Measurements from ENCODE around the gene COL25A1. TPM values are rescaled to one million over a fixed set of nuclear protein-coding genes. Genes with fewer than 3 reads are reported as not detected.
"Not testable (repeated sequence)": the region's sequence is repeated elsewhere in the genome, so short reads cannot be mapped to it uniquely, and the experiment has no call there.

COL25A1 gene
- total RNA-seq, 1 experiment from 2014 or later = 4.2 TPM

- Mint-ChIP-seq H3K27ac (no peak overlapping the region; a peak in 1 of 7 replicates), H3K9me3 (no peaks in the 10 kb centered on the region), H3K27me3 (ENCODE audit: low read depth) (no peaks in the 10 kb centered on the region), H3K4me3 (no peak overlapping the region), H3K36me3 (ENCODE audit: insufficient read depth in 1 of 3, low read depth in 3 of 3) (no peaks in the 10 kb centered on the region), H3K4me1 (peaks cover 44 to 47% of the 10 kb centered on the region in 2 experiments)
- H3T11ph ChIP-seq (ENCODE audit: low read length) = no peak overlapping the region
- H3K18ac ChIP-seq (ENCODE audit: insufficient read length, low read depth, low read length) = no peak overlapping the region
- no peaks in the 10 kb centered on the region for H3K79me1 ChIP-seq (ENCODE audit: insufficient read depth, low read depth, low read length, poor library complexity, severe bottlenecking)
- H2BK5ac ChIP-seq (ENCODE audit: insufficient read length, low read length) = no peak overlapping the region
- no peak overlapping the region for H2AFZ ChIP-seq (ENCODE audit: low read length)
- no peaks in the 10 kb centered on the region for H4K20me1 ChIP-seq (ENCODE audit: control insufficient read depth, insufficient read depth, insufficient read length)
- no peak overlapping the region for H3K14ac ChIP-seq (ENCODE audit: insufficient read depth, low read length)
- no peaks in the 10 kb centered on the region for H3K27me3 ChIP-seq (ENCODE audit: insufficient read depth, low read length)
- no peak overlapping the region for H3K4ac ChIP-seq (ENCODE audit: low read depth, low read length)
- no peak overlapping the region for H2BK12ac ChIP-seq (ENCODE audit: insufficient read length, low read depth, low read length)
- H2BK15ac ChIP-seq (ENCODE audit: low read depth, low read length) = no peak overlapping the region
- H2BK120ac ChIP-seq (ENCODE audit: low read depth, low read length, poor library complexity, severe bottlenecking) = no peak overlapping the region
- no peak overlapping the region for H3K27ac ChIP-seq (ENCODE audit: insufficient read length, low read depth, low read length)
- H2AK5ac ChIP-seq (ENCODE audit: insufficient read length, low read length) = no peak overlapping the region
- H3K79me2 ChIP-seq (ENCODE audit: insufficient read depth, low read length) = no peaks in the 10 kb centered on the region
- no peaks in the 10 kb centered on the region for H3K23me2 ChIP-seq (ENCODE audit: insufficient read length, low read depth, low read length, poor library complexity, severe bottlenecking)
- no peak overlapping the region for H4K8ac ChIP-seq (replicated peaks; ENCODE audit: insufficient read length, low read depth, low read length)
- no peak overlapping the region for H4K91ac ChIP-seq (ENCODE audit: insufficient read length, low read depth, low read length)
- no peak overlapping the region for H3K56ac ChIP-seq (ENCODE audit: insufficient read length, low read depth, low read length)
- no peak for TF ChIP-seq CTCF (conservative IDR thresholded peaks at IDR 0.05)
- no peak overlapping the region for H2BK20ac ChIP-seq (ENCODE audit: low read depth, low read length, poor library complexity, severe bottlenecking)
- no peak overlapping the region for H3K9ac ChIP-seq (ENCODE audit: extremely low read depth, insufficient read length, low read length)
- no peaks in the 10 kb centered on the region; the same call in 1 of the 2 replicates for H3K4me1 ChIP-seq (ENCODE audit: insufficient read depth, low read length)
- no peak overlapping the region for H4K5ac ChIP-seq (ENCODE audit: insufficient read length, low read depth, low read length)
- H3K23ac ChIP-seq (ENCODE audit: insufficient read length, low read depth, low read length) = no peak overlapping the region
- no peak for DNase-seq
- WGBS (ENCODE audit: extremely low coverage, insufficient read length, low lambda C conversion rate) = no CpG with 5 or more reads among the region's 1 CpG
- no peaks in the 10 kb centered on the region for H3K9me3 ChIP-seq (ENCODE audit: control insufficient read depth, low read depth, low read length)
- no peak overlapping the region for H3K4me2 ChIP-seq (ENCODE audit: insufficient read depth, insufficient read length, low read length)
These were observed 427.7 kb downstream of the COL25A1 start for GRCh38 chr4:108874806-108875205.

GRCh38 chr4:108869970-108870369 is 432.5 kb downstream of the COL25A1 start:
- H3K27me3 Mint-ChIP-seq (ENCODE audit: low read depth); H4K5ac ChIP-seq (ENCODE audit: insufficient read length, low read depth, low read length); H3K4me1 ChIP-seq (ENCODE audit: insufficient read depth, low read length); H3K18ac ChIP-seq (ENCODE audit: insufficient read length, low read depth, low read length); H3K27ac Mint-ChIP-seq; H3K9ac ChIP-seq (ENCODE audit: extremely low read depth, insufficient read length, low read length); H4K91ac ChIP-seq (ENCODE audit: insufficient read length, low read depth, low read length); H2BK12ac ChIP-seq (ENCODE audit: insufficient read length, low read depth, low read length); H4K20me1 ChIP-seq (ENCODE audit: control insufficient read depth, insufficient read depth, insufficient read length); H3K23ac ChIP-seq (ENCODE audit: insufficient read length, low read depth, low read length); H3K36me3 Mint-ChIP-seq (ENCODE audit: insufficient read depth in 1 of 3, low read depth in 3 of 3); H3K56ac ChIP-seq (ENCODE audit: insufficient read length, low read depth, low read length); H3K4ac ChIP-seq (ENCODE audit: low read depth, low read length); H2BK120ac ChIP-seq (ENCODE audit: low read depth, low read length, poor library complexity, severe bottlenecking); H3K79me1 ChIP-seq (ENCODE audit: insufficient read depth, low read depth, low read length, poor library complexity, severe bottlenecking); H3T11ph ChIP-seq (ENCODE audit: low read length); H2BK15ac ChIP-seq (ENCODE audit: low read depth, low read length); H3K9me3 Mint-ChIP-seq; H2BK20ac ChIP-seq (ENCODE audit: low read depth, low read length, poor library complexity, severe bottlenecking); H2AK5ac ChIP-seq (ENCODE audit: insufficient read length, low read length); H4K8ac ChIP-seq (replicated peaks; ENCODE audit: insufficient read length, low read depth, low read length); DNase-seq; H3K79me2 ChIP-seq (ENCODE audit: insufficient read depth, low read length); H3K27ac ChIP-seq (ENCODE audit: insufficient read length, low read depth, low read length); H3K4me3 Mint-ChIP-seq; H3K14ac ChIP-seq (ENCODE audit: insufficient read depth, low read length); H2AFZ ChIP-seq (ENCODE audit: low read length); H2BK5ac ChIP-seq (ENCODE audit: insufficient read length, low read length); H3K4me2 ChIP-seq (ENCODE audit: insufficient read depth, insufficient read length, low read length); H3K27me3 ChIP-seq (ENCODE audit: insufficient read depth, low read length); H3K9me3 ChIP-seq (ENCODE audit: control insufficient read depth, low read depth, low read length); H3K23me2 ChIP-seq (ENCODE audit: insufficient read length, low read depth, low read length, poor library complexity, severe bottlenecking): not testable (repeated sequence)
- H3K4me1 Mint-ChIP-seq = peaks cover 10 to 15% of the 10 kb centered on the region in 2 experiments
- no CpG with 5 or more reads among the region's 9 CpGs for WGBS (ENCODE audit: extremely low coverage, insufficient read length, low lambda C conversion rate)
